K562 (cell line): ENCODE data around the gene STIM1. TPM values are rescaled to one million over a fixed set of nuclear protein-coding genes. Genes with fewer than 3 reads are reported as not detected.

Experiments
- ATAC-seq: fragments of 200-7000 bp; cut with Tn5 transposase; 3 replicates; pipeline ENCODE4 v1.9.1; 2020; ENCODE audit warnings: moderate library complexity
- BruUV-seq: library from RNA; stranded (reverse); fragments of 400-500 nt; replicated peaks from 2 replicates; lab custom pipeline; 2021; lab: Mats Ljungman, UMichigan
- CTCF ChIA-PET: fragments of 300-600 bp; formaldehyde crosslinking; extraction: SDS; loops from one replicate; lab custom pipeline; 2021; ENCODE audit warnings: low intra/inter-chr PET ratio; lab: Yijun Ruan, JAX
- POLR2A ChIA-PET: fragments of 300-600, 350-650 bp; sonication (Branson Sonifier 250); formaldehyde crosslinking; extraction: SDS; loops from one replicate; lab custom pipeline; 2021; ENCODE audit warnings: antibody characterized with exemption, inconsistent platforms; lab: Yijun Ruan, JAX
- DNase-seq, 4 experiments: peaks; one replicate each; pipeline versions ENCODE4 v3.0.0 to v3.0.0-alpha.2; 2011 to 2018; ENCODE audit warnings: low spot score in 3 of 4, mixed read lengths in 3 of 4; ENCODE audit errors: extremely low read depth in 1 of 4
- FAIRE-seq: peaks from 2 replicates; lab custom pipeline; 2011; peaks lifted over from hg19 to GRCh38; lab: Jason Lieb, UNC
- H2AFZ ChIP-seq: 2 replicates; pipeline ENCODE4 v1.6.0; 2011; ENCODE audit warnings: low read depth, low read length, control low read depth, inconsistent platforms
- H3K27ac ChIP-seq: fragments of 200-600 bp; 3 replicates; pipeline ENCODE4 v1.8.0; 2011; ENCODE audit warnings: low read depth, mild to moderate bottlenecking, control low read depth, inconsistent platforms, low read length, moderate library complexity, mixed read lengths; ENCODE audit errors: extremely low read depth
- H3K27me3 ChIP-seq, 2 experiments: fragments of 300-600 bp in 1 of 2; 2 replicates in 1 of 2; 3 replicates in 1 of 2; pipeline versions ENCODE4 v1.6.0 to v1.8.0; 2011; ENCODE audit warnings: inconsistent platforms in 2 of 2, low read length in 2 of 2, mild to moderate bottlenecking in 1 of 2, mixed read lengths in 1 of 2, moderate library complexity in 1 of 2; ENCODE audit not compliant: control insufficient read depth in 2 of 2, insufficient read depth in 2 of 2
- H3K36me3 ChIP-seq: fragments of 300-600 bp; 3 replicates; pipeline ENCODE4 v1.8.0; 2011; ENCODE audit warnings: mild to moderate bottlenecking, low read length, inconsistent platforms; ENCODE audit not compliant: control insufficient read depth, insufficient read depth
- H3K4me1 ChIP-seq, 2 experiments: fragments of 200-600 bp in 1 of 2; replicated peaks in 1 of 2; 2 replicates in 1 of 2; 3 replicates in 1 of 2; pipeline versions ENCODE4 v1.5.1 to v1.8.0; 2011; ENCODE audit warnings: inconsistent platforms in 2 of 2, low read length in 2 of 2, mild to moderate bottlenecking in 1 of 2, mixed read lengths in 1 of 2, moderate library complexity in 1 of 2; ENCODE audit not compliant: control insufficient read depth in 2 of 2, insufficient read depth in 2 of 2
- H3K4me2 ChIP-seq: 2 replicates; pipeline ENCODE4 v1.6.1; 2011; ENCODE audit warnings: low read length, control low read depth, inconsistent platforms, mixed read lengths; ENCODE audit not compliant: insufficient read depth
- H3K4me3 ChIP-seq: fragments of 200-600 bp; sonication (generic), shearing (Covaris generic); 2 replicates; pipeline ENCODE4 v1.5.1; 2016; ENCODE audit warnings: control low read depth, inconsistent platforms
- H3K79me2 ChIP-seq: fragments of 200-600 bp; 3 replicates; pipeline ENCODE4 v1.8.0; 2011; ENCODE audit warnings: low read length, inconsistent platforms; ENCODE audit not compliant: control insufficient read depth, insufficient read depth
- H3K9ac ChIP-seq, 2 experiments: 2 replicates each; pipeline versions ENCODE4 v1.6.0 to v1.6.1; 2011; ENCODE audit warnings: low read depth in 2 of 2, low read length in 2 of 2, control low read depth in 1 of 2, inconsistent platforms in 1 of 2, mild to moderate bottlenecking in 1 of 2, mixed read lengths in 1 of 2; ENCODE audit not compliant: insufficient read depth in 1 of 2
- H3K9me1 ChIP-seq: one replicate; pipeline ENCODE4 v1.6.0; 2011; ENCODE audit warnings: inconsistent platforms, mild to moderate bottlenecking, low read length, moderate library complexity; ENCODE audit not compliant: control insufficient read depth, insufficient read depth
- H3K9me3 ChIP-seq: replicated peaks from 2 replicates; pipeline ENCODE4 v1.5.1; 2011; ENCODE audit warnings: low read depth, low read length, inconsistent platforms; ENCODE audit not compliant: control insufficient read depth, insufficient read depth
- H4K20me1 ChIP-seq: replicated peaks from 2 replicates; pipeline ENCODE4 v1.6.1; 2011; ENCODE audit warnings: low read length, inconsistent platforms, mixed read lengths; ENCODE audit not compliant: control insufficient read depth, insufficient read depth
- BRD9 ChIP-seq: fragments of 450-650 bp; IDR thresholded peaks from 2 replicates; pipeline ENCODE4 v1.6.1; 2018; ENCODE audit warnings: low read depth; ENCODE audit not compliant: partially characterized antibody
- REST ChIP-seq, 2 experiments: fragments of 450-650 bp; formaldehyde crosslinking in 1 of 2; IDR thresholded peaks; 2 replicates each; pipeline versions ENCODE4 v1.4.0 to v1.6.1; 2014 to 2020; ENCODE audit warnings: mild to moderate bottlenecking in 2 of 2, borderline replicate concordance in 1 of 2, low read depth in 1 of 2
- ZNF354B ChIP-seq: fragments of 250-450 bp; sonication (Bioruptor Pico); IDR thresholded peaks from 2 replicates; pipeline ENCODE4 v1.4.0; 2020
- ZNF699 ChIP-seq: fragments of 250-450 bp; sonication (Bioruptor Pico); IDR thresholded peaks from 2 replicates; pipeline ENCODE4 v1.8.0; 2021; ENCODE audit warnings: mild to moderate bottlenecking, moderate library complexity; ENCODE audit not compliant: insufficient replicate concordance
- WGBS: fragments of 100-300 bp; shearing (Covaris generic); methylation state at CpG from one replicate; pipeline ENCODE4 v1.1.6; 2016; ENCODE audit warnings: low coverage, mixed read lengths; ENCODE audit not compliant: insufficient coverage; ENCODE audit errors: missing lambda C conversion rate; 5-methylcytosine and 5-hydroxymethylcytosine counted together
- in situ Hi-C: fragments of 300-500 bp; cut with MboI; formaldehyde crosslinking; loops from 4 replicates; pipeline ENCODE4 v1.15.0; 2018; ENCODE audit warnings: inconsistent platforms, mixed read lengths
- intact Hi-C: fragments of 100-400 bp; cut with micrococcal nuclease; formaldehyde crosslinking; loops from 2 replicates; pipeline ENCODE4 v1.14.2; 2022
- polyA plus RNA-seq, 8 experiments: library from polyadenylated mRNA; depleted of rRNA in 4 of 8; stranded (reverse) in 5 of 8; unstranded in 3 of 8; fragments of >200 nt; fragmentation: Nextera tagmentation in 2 of 8; fragmentation: Illumina TruSeq in 1 of 8; extraction: Ambion mirVana in 2 of 8; extraction: Trizol in 1 of 8; gene quantifications; 2 replicates each; pipeline versions ENCODE4 v1.2.1 to v1.2.3, GENCODE V29; 2011 to 2014; ENCODE audit warnings: inconsistent platforms in 1 of 8, missing spikeins in 1 of 8
- total RNA-seq, 7 experiments: library from RNA; depleted of rRNA in 6 of 7; stranded (reverse); fragments of >200 nt in 6 of 7; fragmentation: Illumina TruSeq in 2 of 7; extraction: Trizol in 2 of 7; gene quantifications; 2 replicates each; pipeline versions ENCODE4 v1.2.1 to v1.2.3, GENCODE V29; 2011 to 2021; ENCODE audit warnings: low replicate concordance in 1 of 7

The STIM1 gene
- total and polyA plus RNA-seq, 9 of the 15 experiments (the other 6 are each of a cell fraction or from before 2014, with no cell fraction given): 7.7 to 50.5 (median 22.5) TPM

GRCh38 chr11:3882655-3883054 is 27.2 kb downstream of the STIM1 start (continued):
- TF ChIP-seq REST (IDR thresholded peaks at IDR 0.05; ENCODE audit: borderline replicate concordance) (peak; percentile 25; the same call in 1 of the 2 replicates), REST (CRISPR knock-in tag; IDR thresholded peaks at IDR 0.05; ENCODE audit: low read depth) (no peak)

- H3K27ac ChIP-seq: no peak overlapping the region
- no TSS peak for BruUV-seq
- H3K9me3 ChIP-seq: no peaks in the 10 kb centered on the region
- H3K27me3 ChIP-seq: no peaks in the 10 kb centered on the region
- H3K4me1 ChIP-seq: peaks cover 0 to 13% of the 10 kb centered on the region in 2 experiments; a peak in 4 of 5 replicates
- no peak overlapping the region for H3K9ac ChIP-seq
- H3K36me3 ChIP-seq: no peaks in the 10 kb centered on the region
- CTCF ChIA-PET: no interaction called here
- H3K79me2 ChIP-seq: peaks cover 72% of the 10 kb centered on the region
- no peak overlapping the region for H2AFZ ChIP-seq
- WGBS: 89% methylated on average over 7 of the region's 7 CpGs
- in situ Hi-C loops: no loop called here
- no peak for DNase-seq
- H3K9me1 ChIP-seq: no peaks in the 10 kb centered on the region
- TF ChIP-seq ZNF699 (CRISPR knock-in tag) (no peak), BRD9 (no peak), ZNF354B (no peak)
- TF ChIP-seq, all 486 proteins: peak for 0
- H3K4me2 ChIP-seq: no peak overlapping the region
- intact Hi-C loops: loop anchor here (2.0 kb wide), 1 partner anchor 19 kb away; no protein-coding TSS in a partner anchor
- peaks cover 6% of the 10 kb centered on the region; the same call in 1 of the 2 replicates for H4K20me1 ChIP-seq
- POLR2A ChIA-PET: interaction anchor here (1.9 kb wide), 2 partner anchors 9 to 20 kb away, joined by 5 to 12 read pairs; no protein-coding TSS in a partner anchor
- ATAC-seq (no peak), FAIRE-seq (no peak)
- H3K4me3 ChIP-seq: no peak overlapping the region
These were observed 30.4 kb downstream of the STIM1 start for GRCh38 chr11:3885855-3886254.
